GF-D8 (cell line): ENCODE data around the gene SEC62.
A peak's percentile ranks its signal among the peaks of the same experiment; 100 is the strongest.

Experiments used
- DNase-seq: peaks from one replicate; lab custom pipeline; 2025; lab: John Stamatoyannopoulos, UW

Gene SEC62

DNA sequence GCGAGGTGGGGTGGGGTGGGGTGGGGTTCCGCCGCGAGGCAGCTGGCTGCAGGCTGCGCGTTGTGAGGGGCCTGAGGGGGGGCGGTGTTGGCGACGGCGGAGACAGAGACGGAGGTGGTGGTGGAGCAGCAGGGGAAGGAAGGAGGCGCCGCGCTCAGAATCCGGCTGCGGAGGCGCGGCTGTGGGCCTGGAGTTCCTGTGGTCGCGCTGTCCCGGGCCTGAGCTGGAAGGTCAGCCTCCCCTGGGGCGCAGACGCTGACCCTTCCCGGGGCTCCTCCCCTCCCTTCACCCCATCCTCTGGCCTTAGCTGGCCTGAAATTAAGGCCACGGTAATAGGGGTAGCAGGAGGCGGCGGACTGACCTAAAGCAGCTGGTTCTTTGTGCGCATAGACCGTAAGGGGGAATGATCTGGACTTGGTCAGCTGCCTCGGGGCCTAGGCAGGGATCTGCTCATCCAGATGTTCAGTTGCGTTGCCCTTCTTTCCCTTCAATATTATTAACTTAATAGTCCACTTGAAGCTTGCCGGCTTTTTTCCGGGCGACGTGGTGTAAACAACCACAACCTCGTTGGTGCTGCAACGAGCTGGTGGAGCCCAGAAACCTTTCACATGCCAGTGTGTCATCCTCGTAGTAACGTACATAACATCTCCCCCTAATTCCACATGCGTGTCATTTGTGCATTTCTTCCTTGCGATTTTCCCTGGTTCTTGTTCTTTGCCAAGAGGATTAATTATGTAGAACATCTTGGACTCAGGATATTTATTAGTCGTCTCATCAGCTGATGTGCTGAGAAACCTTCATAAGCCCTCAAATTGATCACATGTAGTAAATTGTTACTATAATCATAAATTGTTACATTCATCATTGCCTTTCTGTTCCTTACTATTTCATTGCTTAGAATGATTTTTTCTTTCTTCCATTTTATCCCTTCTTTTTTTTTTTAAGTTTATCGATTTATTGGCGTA is 626 bp downstream of the SEC62 start:
- peak; percentile 43 for DNase-seq

DNA sequence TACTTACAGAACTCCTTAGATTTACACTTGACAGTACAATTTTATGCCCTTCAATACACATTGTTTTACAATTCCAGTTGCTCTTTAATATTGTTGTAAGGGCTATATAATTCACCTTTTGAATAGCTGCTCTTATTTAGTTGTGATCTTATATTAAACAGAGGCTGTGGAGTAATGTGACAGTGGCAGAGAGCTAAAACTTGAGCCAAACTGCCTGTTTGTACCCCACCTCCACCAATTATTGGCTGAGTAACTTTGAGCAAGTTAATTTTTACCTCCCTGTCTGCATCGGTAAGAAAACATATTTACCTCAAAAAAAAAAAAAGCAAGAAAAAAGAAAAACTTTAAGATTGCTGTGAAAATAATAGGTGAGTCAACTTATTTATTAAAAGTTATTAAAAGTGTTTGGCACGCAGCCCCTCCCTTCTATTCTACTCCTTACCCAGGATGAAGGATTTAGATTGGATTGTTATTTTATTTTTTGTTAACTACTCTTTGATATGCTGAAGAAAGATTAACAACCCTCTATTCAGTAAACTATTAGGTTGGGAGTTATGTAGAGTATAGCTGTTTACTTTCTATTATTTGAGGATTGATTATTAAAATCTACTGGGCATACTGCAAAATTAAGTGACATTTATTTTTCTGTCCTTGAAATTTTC is 1.7 kb downstream of the SEC62 start:
- no peak for DNase-seq

DNA sequence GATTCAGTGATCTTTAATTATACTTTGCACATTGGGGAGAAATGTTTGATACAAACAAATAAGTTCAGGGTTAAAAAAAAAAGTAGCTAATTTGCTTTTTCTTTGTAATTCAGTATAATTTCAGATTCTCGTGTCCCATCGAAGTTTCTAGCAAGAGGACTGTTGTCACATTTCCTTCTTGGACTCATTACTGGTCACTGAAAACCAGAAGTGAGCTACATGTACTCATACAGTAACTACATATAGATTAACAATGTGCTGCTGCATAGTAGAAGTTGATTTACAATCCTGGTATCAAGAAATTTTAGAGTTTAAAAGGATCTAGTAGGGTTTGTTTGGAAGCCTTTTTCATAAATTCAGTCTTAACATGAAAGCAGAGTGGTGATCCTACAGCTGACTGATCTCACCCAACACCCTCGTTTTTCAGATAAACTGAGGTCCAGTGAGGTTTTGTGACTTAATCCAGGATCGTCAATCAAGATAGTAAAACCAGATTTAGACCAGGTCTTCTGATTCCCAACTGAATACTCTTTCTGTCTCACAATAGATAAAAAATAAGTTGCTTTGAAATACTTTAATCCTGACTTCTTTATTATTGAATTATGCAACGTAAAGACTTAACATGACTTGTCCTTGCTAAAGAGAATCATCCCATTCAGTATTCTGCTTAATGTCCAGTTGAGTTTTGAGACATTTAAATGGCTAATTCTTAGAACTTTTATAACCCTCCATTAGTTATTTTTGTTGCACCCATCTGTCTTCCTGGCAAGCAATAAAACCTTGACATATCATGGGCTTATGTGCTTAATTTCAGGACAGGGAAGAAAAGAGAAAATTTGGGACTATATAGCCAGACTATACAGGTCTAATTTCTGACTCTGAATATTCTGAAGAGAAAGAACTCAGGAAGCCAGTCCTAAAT is 2.8 kb downstream of the SEC62 start:
- no peak for DNase-seq

DNA sequence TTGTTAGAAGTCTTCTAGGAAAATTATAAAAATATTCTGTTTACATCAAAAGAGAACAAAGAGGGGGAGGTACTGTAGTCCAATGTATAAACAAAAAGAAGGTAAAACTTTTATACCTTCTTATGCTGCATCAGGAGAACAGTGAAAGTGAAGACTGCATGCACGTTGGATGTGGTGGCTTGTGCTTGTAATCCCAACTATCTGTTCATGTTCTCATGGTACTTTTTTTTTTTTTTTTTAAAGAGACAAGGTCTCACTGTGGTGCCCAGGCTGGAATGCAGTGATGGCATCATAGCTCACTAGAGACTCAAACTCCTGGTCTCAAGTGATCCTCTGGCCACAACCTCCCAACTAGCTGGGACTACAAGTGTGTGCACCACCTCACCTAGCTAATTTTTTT is 4.2 kb downstream of the SEC62 start:
- no peak for DNase-seq

DNA sequence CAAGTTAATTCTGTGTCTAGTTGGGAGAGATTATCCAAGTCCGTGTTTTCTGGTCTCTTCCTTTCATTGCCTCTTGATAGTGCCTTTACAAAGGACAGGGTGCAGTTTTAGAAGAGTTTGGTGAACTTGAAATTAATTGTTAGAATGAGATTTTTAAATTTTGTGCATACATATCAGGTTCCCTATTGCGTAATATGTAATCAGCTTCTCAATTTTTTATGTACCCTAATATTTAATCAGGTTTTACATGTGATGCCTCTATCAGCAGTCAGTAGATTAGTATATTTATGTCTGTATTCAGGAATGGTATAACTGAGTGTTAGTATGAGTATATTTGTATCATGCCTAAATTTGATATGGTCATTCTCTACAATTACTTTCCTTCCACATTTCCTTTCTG is 4.9 kb downstream of the SEC62 start:
- DNase-seq, result no peak

DNA sequence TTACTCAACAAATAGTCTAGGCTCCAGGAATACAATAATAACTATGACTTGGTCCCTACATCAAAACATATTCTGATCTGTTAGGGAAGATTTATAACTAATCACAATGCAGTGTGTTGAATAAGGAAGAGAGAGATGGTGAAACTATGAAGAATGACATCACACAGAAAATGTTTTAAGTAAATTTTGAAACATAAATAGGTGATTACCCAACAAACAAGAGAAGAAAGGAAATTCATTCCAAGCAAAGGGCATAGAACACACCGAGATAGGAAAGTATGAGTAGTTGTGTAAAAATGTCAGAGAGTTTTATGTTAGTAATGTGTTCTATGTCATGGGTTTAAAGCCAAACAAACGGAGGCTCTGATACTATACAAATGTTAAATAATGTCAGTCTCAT is 13.4 kb downstream of the SEC62 start:
- no peak for DNase-seq

DNA sequence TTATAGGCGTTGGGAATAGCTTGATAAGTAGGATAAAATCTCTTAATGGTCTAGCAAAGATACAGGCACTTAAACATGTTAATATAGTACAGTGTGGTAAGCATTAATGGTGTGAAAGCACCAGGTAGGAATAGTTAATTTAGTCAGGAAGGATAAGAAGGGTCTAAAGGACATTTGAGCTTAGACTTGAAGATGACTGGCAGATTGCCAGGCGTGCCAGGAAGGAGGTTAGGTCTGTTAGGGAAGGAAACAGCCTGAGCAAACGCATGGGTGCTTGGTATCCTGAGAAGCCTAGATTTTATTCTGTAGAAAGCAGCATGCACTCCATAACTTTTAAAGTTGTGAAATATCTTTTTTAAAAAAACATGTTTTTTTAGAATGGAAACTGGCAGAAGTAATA is 17.7 kb downstream of the SEC62 start:
- DNase-seq, result no peak

DNA sequence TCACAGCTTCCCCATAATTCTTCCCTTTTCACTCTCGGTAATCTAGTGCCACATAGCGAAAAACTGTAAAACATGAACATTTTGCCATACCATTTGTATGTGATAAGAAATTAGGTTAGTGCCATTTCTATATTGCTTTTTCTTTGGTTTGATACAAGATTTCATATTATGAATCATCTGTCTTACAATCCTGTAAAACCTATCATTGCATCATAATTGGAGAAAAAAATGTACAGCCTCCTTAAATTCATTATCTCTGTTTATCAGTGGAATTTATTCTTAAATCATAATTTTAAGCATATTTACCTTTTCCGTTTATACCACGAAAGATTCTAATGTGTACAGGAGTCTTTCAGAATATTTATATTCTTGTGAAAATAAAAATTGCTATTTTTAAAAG is 23.8 kb downstream of the SEC62 start:
- no peak for DNase-seq

DNA sequence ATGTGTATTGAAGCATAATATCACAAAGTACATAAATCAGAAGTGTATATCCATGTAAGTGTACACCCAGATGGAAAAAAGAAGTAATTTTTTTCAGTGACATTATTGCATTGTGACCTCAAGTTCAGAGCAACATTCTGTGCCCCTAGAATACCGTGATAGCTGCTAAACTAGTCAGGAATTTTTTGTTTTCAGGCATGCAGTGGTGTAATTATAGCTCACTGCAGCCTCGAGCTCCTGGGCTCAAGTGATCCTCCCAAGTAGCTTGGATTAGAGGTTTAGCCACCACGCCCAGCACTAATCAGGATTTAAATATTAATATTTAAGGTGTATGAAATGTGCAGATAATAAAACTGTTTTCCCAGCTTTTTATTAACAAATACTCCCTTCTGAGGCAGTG is 25.5 kb downstream of the SEC62 start:
- no peak for DNase-seq

DNA sequence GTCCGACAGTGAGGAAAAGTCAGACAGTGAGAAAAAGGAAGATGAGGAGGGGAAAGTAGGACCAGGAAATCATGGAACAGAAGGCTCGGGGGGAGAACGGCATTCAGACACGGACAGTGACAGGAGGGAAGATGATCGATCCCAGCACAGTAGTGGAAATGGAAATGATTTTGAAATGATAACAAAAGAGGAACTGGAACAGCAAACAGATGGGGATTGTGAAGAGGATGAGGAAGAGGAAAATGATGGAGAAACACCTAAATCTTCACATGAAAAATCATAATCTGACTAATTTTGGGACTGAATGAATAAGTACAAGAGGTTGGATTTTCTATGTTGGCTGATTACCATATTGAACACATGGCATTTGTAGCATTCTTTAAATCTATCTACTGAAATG is 26.2 kb downstream of the SEC62 start:
- DNase-seq, result no peak

DNA sequence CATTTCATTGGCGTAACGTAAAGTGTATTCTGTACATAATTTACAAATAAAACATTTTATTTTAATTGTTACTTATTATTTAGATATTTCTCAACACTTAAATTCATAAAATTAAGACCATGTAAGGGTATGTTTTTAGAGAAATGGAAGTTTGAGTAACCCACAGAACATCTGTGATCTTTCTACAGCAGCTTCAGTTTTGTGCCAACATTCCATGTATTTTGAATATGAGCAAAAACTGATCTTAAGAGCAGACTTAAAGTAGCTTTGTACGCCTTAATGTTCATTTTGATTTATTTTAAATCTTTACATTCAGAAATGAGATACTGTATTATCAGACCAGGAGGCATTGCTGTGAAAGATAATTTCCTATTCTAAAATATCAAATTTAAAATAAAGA is 27.2 kb downstream of the SEC62 start:
- DNase-seq, result no peak

DNA sequence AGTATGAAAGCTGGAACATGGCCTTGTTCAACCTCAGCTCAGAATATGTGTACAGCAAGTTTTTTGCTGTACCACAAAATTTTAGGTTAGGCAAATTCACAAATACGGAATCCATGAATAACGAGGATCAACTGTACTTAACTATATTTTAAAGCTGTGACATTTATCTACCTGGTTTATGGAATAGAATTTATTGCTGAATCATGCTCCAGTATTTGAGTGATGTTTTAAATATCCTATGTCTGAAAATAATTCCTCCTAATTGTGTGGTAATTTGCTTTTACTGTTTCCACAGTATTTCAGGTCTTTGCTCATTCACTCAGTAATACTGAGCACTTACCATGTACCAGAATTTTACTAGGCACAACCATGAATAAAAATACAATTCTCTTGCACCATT is 29.5 kb downstream of the SEC62 start:
- DNase-seq, result no peak

DNA sequence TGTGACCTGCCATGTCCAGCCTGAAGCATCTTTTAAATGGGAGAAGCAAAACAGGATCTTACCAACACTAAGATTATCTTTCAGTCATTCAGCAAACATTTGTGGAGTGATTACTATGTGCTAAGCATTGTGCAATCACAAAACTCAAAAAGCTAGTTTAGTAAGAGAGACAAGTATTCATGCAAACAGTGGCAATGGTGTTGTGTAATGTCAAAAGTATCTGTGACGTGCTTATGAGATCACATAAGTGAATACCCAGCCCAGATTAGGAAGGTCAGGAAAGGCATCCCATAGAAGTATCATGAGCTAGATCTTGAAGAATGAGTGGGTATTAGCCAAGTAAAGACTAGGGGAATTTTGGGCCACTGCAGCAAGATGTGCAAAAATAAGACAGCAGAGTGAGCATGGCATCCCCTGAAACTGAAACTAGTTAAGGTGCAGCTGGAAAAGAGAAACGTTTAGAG is 32.1 kb downstream of the SEC62 start:
- no peak for DNase-seq

DNA sequence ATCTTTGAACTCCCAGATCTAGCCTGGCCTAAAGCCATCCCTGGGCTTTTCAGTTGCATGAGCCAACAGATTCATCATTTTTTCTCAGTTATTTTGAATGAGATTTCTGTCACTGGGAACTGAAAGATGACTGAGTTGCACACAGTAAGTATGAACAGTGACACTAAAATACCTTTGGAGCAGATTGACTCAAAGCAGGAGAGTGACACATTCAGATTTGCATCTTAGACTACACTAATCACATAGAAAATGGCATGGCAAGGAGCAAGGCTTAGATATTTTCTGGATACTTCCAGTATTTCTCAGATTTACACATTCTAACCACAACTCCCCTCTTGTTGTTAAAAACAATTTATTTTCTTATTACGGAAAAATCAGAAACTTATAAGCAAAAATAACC is 32.8 kb downstream of the SEC62 start:
- no peak for DNase-seq

DNA sequence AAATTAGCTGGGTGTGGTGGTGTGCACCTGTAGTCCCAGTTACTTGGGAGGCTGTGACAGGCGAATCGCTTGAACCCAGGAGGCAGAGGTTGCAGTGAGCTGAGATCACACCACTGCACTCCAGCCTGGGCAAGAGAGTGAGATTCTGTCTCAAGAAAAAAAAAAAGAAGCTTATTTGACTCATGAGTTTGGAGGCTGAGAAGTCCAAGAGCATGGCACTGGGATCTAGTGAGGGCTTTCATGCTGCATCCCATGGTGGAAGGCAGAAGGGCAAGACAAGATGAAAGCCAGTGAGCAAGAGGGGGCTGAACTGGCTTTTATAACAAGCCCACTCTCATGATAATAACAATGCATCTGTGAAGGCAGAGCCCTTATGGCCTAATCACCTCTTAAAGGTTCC is 33.4 kb downstream of the SEC62 start:
- DNase-seq, result no peak

DNA sequence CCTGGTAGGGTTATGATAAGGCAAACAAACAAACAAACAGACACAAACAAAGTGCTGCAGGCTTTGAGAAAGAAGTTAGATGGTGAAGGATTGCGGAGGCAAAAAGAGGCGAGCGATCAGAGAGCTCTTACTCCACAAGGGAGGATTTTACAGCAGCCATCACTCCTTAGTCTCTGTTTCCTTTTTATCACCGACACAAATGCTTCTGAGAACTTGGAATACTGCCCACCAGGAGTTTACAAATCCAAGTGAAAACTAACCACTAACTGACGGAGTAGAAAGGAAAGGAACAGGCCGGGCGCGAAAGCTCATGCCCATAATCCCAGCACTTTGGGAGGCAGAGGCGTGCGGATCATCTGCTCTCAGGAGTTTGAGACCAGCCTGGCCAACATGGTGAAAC is 35.6 kb downstream of the SEC62 start:
- no peak for DNase-seq

DNA sequence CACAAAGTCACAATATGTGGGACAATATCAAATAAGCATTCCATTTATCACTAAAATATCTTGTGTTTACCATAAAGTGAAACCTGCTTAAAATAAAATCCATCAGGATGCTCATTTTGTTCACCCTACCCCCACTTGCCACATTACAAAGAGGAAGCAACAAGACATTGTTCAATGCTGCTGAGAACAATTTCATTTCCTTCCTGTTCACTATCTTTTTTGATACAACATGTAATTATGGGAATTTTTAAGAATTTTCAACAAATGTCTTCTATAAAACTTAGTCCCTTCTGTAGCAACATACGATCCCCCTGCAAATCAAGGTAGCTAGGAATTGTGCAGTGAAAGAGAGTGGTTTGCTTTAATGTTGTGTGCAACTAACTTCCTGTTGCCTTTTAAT is 36.3 kb downstream of the SEC62 start:
- peak; percentile 40 for DNase-seq

DNA sequence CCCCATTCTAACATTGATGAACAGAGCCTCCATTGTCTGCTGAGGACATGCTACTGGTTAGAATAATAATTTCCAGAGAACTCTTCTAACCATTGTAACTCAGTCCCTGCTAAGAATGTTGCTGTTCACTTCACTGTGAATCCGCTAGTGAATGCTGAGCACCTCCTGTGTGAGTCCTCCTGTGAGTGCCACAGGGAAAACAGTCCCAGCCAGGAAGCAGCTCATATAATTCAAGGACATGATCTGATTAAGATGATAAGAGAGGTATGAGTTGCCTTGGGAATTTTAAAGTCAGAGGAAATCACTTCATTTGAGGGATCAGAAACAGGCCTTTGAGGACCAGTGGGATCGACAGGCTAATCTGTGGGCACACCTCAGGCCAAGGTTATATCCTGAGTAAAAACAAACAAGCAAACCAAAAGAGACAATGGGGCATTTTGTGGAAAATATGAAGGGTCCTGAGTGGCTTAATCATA is 37.3 kb downstream of the SEC62 start:
- DNase-seq, result no peak

DNA sequence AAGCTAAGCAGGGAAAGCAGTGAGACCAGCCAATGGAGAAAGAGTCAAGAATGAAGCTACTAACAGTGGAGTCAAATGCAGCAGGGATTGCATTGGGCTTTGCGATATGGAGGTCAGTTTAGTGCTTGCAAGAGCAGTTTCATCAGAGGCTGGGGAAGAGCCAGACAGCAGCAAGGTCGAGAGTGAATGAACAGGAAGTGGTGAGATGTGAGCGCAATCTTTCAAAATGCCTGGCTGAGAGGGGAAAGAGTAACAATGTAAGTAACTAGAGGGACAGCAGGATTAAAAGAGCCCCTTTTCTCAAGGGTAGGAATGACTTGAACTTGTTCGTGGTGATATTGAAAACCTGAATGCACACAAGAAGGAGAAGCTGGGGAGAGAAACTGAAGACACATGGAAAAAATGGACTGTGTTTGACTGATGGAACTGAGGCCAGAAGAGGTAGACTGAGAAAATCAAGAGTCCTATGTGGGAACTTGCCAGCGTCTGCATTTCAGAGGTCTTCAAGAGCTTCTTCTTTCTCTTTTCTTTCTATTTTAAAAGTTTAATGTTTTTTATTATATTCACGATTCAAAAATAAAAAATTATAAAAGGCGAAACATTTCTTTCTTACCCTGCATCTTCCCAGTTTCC is 40.5 kb downstream of the SEC62 start:
- DNase-seq, result peak; percentile 87

DNA sequence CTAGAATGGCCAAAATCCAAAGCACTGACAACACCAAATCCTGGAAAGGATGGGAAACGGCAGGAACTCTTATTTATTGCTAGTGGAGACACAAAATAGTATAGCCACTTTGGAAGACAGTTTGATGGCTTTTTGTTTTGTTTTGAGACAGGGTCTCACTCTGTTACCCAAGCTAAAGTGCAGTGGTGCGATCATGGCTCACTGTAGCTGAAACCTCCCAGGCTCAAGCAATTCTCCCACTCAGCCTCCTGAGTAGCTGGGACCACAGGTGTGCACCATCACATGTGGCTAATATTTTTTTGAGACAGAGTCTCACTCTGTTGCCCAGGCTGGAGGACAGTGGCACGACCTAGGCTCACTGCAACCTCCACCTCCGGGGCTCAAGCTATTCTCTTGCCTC is 43.9 kb downstream of the SEC62 start:
- no peak for DNase-seq

DNA sequence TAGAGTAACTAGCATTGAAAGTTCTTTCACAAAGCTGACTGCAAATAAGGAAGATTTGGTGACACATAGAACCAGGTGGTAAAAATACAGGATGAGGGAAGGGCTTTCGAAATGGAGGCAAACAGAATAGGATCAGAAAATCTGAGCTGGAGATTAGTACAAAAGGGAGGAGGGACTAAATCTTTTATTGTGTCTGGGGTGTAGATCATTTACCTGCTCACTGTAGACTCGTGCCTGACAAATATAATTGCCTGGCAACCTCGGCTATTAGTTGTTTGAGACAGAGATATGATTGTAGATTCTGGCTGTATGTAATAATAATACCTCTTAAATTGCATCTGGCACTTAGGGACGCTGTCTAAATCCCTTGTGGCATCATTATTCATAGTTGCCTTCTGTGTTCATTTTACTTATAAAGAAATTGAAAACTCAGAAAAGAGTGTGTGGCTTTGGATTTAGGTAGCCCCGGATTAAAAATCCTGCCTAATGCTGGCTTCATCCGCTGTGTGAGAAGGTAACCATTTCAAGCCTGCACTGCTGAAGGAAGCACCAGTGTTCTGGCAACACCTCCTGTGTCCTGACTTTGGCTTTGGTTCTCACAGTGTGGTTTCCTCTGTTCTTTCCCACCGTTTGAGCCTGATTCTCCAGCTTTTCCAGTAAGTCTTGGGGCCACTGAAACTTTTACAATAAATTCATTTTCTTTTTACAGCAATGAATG is 46.2 kb downstream of the SEC62 start:
- DNase-seq, result no peak
